ENCODE data around the gene NCAM1. TPM values are rescaled to one million over a fixed set of nuclear protein-coding genes. Genes with fewer than 3 reads are reported as not detected.

NCAM1 gene
- total RNA-seq, 1 experiment from 2014 or later = 3.7 TPM

DNA sequence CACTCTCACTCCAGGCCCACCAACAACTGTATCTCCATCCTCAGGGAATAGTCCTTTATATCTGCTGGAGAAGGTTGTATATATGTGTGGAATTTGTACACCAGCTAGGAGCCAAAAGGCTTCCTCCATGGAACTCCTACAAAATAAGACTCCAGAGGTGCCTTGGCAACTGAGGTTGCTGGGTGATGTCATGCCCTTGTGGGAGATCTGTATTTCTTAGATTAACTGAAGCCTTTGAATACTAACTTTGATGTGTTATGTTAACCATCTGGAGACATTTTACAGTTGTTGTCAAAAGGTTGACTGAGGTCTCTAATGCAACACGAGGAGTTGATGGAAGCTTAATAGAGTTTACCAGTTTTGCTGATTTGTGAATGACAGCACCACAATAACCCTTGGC is 213.7 kb downstream of the NCAM1 start:
- Mint-ChIP-seq H3K36me3 (ENCODE audit: insufficient read depth, unreplicated experiment) (no peaks in the 10 kb centered on the region), H3K9me3 (ENCODE audit: low read depth, unreplicated experiment) (no peaks in the 10 kb centered on the region), H3K4me3 (ENCODE audit: low read depth, unreplicated experiment) (no peak overlapping the region), H3K27me3 (ENCODE audit: unreplicated experiment) (peaks cover 44% of the 10 kb centered on the region), H3K4me1 (ENCODE audit: low read depth, unreplicated experiment) (no peaks in the 10 kb centered on the region), H3K27ac (ENCODE audit: unreplicated experiment) (no peak overlapping the region)
- no peak for DNase-seq
- CTCF ChIA-PET = no interaction called here
- TF ChIP-seq, protein P1, sequence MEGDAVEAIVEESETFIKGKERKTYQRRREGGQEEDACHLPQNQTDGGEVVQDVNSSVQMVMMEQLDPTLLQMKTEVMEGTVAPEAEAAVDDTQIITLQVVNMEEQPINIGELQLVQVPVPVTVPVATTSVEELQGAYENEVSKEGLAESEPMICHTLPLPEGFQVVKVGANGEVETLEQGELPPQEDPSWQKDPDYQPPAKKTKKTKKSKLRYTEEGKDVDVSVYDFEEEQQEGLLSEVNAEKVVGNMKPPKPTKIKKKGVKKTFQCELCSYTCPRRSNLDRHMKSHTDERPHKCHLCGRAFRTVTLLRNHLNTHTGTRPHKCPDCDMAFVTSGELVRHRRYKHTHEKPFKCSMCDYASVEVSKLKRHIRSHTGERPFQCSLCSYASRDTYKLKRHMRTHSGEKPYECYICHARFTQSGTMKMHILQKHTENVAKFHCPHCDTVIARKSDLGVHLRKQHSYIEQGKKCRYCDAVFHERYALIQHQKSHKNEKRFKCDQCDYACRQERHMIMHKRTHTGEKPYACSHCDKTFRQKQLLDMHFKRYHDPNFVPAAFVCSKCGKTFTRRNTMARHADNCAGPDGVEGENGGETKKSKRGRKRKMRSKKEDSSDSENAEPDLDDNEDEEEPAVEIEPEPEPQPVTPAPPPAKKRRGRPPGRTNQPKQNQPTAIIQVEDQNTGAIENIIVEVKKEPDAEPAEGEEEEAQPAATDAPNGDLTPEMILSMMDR (IDR thresholded peaks at IDR 0.05; ENCODE audit: unreplicated experiment) = no peak
- BruUV-seq (replicated peaks) = no TSS peak
- intact Hi-C loops (cut with micrococcal nuclease; ENCODE audit: unreplicated experiment) = no loop called here

DNA sequence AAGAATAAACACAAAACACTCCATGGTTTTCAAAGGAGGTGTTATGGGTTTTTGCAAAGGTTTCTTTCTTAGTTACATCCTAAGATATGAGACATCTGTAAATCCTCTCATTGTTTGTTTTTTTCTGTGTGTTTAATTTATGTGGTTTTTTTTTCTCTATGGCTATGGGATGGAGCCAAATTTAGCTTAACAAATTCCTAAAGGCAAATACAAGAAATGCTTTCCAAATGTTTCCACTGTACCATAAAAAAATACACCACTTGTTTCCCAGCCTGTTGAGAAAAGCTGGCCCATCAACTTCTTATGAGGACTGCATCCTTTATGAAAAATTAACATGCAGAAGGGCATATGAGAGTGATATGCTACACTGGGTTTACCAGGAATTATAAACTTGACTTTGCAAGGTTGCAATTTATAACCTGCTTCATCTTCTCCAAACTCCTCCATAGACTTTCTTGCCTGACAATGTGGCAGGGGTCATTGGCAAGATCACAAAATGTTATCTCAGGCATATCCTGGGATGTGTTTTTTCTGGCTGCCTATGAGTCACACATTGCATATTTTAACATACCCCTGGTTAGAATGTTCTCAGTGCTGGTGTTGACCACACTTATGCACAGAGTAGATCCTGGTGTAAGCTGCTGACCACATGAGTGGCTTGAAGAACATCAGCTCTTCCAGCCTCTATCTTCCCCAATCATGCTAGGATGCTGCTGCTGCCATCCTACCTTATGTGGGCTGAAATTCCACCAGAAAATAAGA is 215.6 kb downstream of the NCAM1 start:
- Mint-ChIP-seq H3K36me3 (ENCODE audit: insufficient read depth, unreplicated experiment) (no peaks in the 10 kb centered on the region), H3K9me3 (ENCODE audit: low read depth, unreplicated experiment) (no peaks in the 10 kb centered on the region), H3K4me1 (ENCODE audit: low read depth, unreplicated experiment) (no peaks in the 10 kb centered on the region), H3K27me3 (ENCODE audit: unreplicated experiment) (peaks cover 61% of the 10 kb centered on the region), H3K4me3 (ENCODE audit: low read depth, unreplicated experiment) (no peak overlapping the region), H3K27ac (ENCODE audit: unreplicated experiment) (no peak overlapping the region)
- intact Hi-C loops (cut with micrococcal nuclease; ENCODE audit: unreplicated experiment) = no loop called here
- CTCF ChIA-PET = no interaction called here
- TF ChIP-seq, protein P1 (IDR thresholded peaks at IDR 0.05; ENCODE audit: unreplicated experiment) = no peak
- DNase-seq = no peak
- no TSS peak for BruUV-seq (replicated peaks)

DNA sequence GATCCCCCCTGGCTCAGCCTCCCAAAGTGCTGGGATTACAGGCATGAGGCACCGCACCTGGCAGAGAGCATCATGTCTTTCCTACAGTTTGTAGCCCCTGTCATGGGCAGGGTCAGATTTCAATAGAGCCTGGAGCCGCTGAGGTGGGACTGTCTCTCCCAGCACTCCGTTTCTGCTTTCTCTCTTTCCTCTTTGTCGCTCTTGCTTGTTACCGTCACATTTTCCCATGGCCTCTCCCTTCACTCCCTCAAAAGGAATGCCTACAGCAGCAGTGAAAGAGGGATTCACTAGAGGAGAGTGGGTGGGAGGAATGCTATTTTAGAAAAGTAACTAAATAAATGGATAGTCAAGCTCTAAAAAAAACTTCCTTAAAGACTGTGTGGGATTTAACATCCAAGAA is 216.5 kb downstream of the NCAM1 start:
- no peak overlapping the region for H3K4me3 Mint-ChIP-seq (ENCODE audit: low read depth, unreplicated experiment)
- CTCF ChIA-PET = no interaction called here
- no peaks in the 10 kb centered on the region for H3K36me3 Mint-ChIP-seq (ENCODE audit: insufficient read depth, unreplicated experiment)
- peaks cover 61% of the 10 kb centered on the region for H3K27me3 Mint-ChIP-seq (ENCODE audit: unreplicated experiment)
- no peaks in the 10 kb centered on the region for H3K4me1 Mint-ChIP-seq (ENCODE audit: low read depth, unreplicated experiment)
- H3K27ac Mint-ChIP-seq (ENCODE audit: unreplicated experiment) = no peak overlapping the region
- no TSS peak for BruUV-seq (replicated peaks)
- intact Hi-C loops (cut with micrococcal nuclease; ENCODE audit: unreplicated experiment) = no loop called here
- TF ChIP-seq, protein P1 (IDR thresholded peaks at IDR 0.05; ENCODE audit: unreplicated experiment) = no peak
- no peaks in the 10 kb centered on the region for H3K9me3 Mint-ChIP-seq (ENCODE audit: low read depth, unreplicated experiment)
- DNase-seq = no peak

DNA sequence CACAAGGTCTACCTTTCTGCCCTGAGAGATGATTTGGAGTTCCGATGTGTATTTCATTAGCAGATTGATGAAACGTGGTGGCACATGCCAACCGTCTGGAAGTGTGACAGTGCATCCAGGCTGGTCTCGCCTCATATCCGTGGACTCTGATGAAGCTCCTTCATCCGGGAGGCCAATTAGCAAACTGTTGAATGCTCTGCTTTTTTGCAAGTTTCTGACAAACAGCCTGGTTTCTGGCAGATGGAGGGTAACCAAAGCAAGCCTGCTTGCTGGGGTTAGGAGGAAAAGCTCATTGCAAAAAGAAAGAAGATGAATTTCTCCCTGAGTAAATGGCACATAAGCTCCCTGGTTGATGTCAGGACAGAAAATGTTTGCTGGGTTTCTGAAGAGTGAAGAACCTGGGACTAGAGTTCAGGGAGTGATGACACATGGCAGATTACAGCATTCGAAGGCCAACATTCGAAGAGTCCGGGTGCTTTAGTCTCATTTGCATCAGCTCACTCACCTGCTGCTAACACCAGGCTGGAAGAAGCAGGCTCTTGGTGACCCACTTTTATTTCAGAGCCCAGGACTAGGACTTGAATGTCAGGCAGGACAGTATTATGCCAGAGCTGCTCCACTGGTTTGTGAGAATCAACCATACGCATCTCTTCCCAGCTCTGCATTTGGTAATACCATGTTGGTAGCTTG is 217.3 kb downstream of the NCAM1 start:
- intact Hi-C loops (cut with micrococcal nuclease; ENCODE audit: unreplicated experiment) = no loop called here
- BruUV-seq (replicated peaks) = no TSS peak
- no peaks in the 10 kb centered on the region for H3K9me3 Mint-ChIP-seq (ENCODE audit: low read depth, unreplicated experiment)
- H3K4me3 Mint-ChIP-seq (ENCODE audit: low read depth, unreplicated experiment) = no peak overlapping the region
- peaks cover 61% of the 10 kb centered on the region for H3K27me3 Mint-ChIP-seq (ENCODE audit: unreplicated experiment)
- H3K27ac Mint-ChIP-seq (ENCODE audit: unreplicated experiment) = no peak overlapping the region
- TF ChIP-seq, protein P1 (IDR thresholded peaks at IDR 0.05; ENCODE audit: unreplicated experiment) = no peak
- no peak for DNase-seq
- H3K4me1 Mint-ChIP-seq (ENCODE audit: low read depth, unreplicated experiment) = no peaks in the 10 kb centered on the region
- CTCF ChIA-PET = interaction anchor here (0.5 kb wide), 1 partner anchor 686 kb away, joined by 3 read pairs; no protein-coding TSS in a partner anchor
- H3K36me3 Mint-ChIP-seq (ENCODE audit: insufficient read depth, unreplicated experiment) = no peaks in the 10 kb centered on the region

Data from Calu3 (cell line).